Activated CD4-positive, alpha-beta T cell treated with anti-CD3 and anti-CD28 coated beads, Interleukin-2, Interleukin-6, amounts not matched to agents 100 ng/mL and 50 ng/mL, durations not matched to agents 16 hours and 8 hours (primary cell): ENCODE measurements around the gene PPP1R7.

ENCODE experiments used
- DNase-seq: peaks from one replicate; pipeline ENCODE4 v3.0.0-alpha.2; 2020

Gene PPP1R7

DNA sequence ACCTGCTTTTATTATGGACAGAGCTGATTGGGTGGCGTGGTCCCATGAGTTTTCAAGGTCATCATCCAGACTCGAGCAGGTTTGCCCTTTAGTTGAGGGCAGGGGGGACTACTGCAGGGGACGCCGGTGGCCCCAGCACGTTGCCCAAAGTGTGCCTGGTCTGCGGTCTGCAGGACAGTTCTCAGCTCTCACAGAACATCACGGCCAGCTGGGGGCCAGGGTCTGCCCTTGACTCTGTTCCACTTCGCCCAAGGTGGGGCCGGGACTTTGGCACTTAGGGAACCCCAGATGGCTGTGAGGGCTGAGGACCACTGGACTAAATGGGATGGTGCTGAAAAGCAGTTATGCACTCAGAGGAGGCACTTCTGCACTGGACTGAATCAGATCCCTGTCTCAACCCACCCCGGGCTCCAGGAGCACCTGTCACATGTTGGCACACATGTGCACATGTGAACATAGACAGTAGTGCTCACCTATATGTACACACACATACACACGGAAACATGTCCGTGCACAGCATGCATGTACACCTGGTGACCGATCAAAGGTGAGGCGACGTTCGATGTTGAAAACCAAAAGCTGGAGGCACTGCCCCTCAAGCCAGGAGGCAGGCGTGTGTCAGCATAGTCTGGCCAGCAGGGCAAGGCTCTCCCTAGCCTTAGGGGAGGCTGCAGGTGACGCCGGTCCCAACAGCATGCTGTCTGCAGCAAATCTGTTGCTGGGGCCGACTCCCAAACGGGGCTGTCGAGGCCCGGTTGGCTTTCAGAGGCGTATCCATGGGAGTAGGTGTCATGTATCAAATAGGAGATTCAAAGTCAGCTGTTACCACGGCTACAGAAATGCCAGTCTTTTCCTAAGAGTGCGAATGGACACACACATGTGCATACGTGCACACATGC lies 48.4 kb downstream of the PPP1R7 start:
- DNase-seq, result no peak

DNA sequence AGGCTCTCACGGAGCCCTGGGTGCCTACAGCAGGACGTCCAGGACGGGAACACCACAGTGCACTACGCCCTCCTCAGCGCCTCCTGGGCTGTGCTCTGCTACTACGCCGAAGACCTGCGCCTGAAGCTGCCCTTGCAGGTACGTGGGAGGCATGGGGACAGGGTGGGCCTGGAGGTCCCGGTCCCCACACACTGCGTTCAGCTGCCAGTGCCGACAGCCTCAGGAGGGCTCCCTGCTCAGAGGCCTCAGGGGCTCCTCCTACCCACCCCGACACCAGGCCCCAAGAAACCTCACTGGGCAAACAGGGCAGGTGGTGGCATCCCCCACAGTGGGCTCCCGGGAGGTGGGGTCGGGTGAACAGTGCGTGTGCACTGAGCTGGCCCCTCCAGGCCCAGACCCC lies 49.0 kb downstream of the PPP1R7 start:
- DNase-seq, result no peak

DNA sequence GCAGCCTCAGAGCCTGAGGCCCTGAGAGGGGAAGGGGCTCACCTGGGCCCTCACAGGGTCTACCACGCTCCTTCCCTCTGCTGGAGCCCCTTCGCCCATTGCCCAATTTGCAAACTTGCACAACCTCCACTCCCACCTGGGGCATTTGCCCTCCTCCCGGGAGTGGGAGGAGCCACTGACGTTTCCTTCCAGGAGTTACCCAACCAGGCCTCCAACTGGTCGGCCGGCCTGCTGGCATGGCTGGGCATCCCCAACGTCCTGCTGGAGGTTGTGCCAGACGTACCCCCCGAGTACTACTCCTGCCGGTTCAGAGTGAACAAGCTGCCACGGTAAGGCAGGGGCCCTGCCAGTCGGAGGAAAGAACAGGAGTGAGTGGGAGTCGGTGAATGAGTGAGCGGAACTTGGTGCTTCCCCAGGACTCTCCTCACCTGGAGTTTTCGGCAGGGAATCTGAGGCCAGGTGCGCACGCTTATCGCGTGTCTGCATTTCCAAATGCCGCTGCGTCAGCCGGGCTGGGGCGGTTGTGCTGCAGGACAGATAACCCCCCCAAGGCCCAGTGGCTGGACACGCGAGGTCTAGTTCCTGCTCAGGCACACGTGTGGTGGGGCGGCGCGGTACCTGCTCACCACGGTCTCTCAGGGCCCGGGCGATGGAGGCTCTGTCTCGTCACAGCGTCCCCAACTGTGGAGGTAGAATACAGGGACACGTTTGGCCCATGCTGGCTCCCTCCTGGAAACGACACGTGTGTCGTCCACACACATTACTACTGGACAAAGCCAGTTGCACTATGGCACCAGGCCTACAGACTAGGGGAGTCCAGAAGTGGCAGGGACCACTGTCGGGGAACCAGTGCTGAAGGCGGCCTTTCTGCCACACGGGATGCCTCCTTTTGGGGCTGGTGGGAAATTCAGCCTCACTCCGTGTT lies 49.9 kb downstream of the PPP1R7 start:
- no peak for DNase-seq

GRCh38 chr2:241200822-241201395 lies 50.6 kb downstream of the PPP1R7 start:
- DNase-seq, result no peak

GRCh38 chr2:241201445-241202267 lies 51.4 kb downstream of the PPP1R7 start:
- DNase-seq, result no peak

- DNase-seq, result no peak
These were observed 52.0 kb downstream of the PPP1R7 start for GRCh38 chr2:241202268-241202585.

DNA sequence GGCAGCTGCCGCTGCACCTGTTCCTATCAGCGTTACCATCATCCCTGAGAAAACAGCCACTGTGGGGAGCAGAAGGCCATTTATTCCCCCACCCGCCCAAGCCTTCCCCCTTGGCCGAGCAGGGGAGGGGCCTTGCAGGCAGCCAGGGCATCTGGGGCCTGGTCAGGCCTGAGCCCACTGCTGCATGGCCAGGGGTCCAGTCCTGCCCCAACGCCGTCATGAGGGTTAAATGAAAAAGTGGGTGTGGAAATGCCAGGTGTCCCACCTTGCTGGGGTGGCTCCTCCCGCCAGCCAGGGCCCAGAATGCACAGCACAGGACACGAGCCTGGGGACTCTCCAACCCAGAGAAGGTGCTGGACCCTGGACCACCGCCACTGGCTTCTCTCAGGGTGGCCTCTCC lies 52.4 kb downstream of the PPP1R7 start:
- no peak for DNase-seq

DNA sequence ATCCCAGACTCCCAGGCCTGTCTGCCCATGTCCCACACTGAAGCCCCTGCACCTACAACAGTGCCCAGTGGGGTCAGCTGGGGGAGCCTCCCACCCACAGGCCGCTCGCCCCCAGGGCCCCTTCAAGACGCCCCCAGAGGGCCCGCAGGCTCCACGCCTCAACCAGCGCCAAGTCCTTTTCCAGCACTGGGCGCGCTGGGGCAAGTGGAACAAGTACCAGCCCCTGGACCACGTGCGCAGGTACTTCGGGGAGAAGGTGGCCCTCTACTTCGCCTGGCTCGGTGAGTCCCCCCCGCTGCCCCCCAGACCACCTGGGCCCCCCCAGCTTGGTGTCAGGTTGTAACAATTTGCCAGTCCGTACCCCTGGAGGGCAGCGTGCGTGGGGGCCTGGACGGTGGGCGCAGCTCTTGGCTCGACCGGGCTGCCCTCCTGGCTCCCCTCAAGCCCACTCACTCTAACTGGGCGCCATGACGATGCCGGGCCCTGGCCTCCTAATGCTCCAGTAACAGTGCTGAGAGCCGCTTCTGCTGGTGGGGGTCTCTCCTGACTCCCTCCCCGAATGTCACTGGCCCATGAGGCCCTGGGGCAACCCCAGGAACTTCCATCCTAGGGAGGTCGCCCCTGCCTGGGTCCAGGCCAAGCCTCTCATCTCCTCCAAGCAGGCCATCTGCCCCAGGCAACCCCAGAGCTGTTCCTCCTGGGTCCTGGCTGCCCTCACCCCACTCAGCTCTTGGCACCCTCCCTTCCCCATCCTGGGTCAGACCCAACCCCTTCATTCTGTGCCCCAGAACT lies 53.1 kb downstream of the PPP1R7 start:
- no peak for DNase-seq

- DNase-seq, result no peak
These were observed 53.7 kb downstream of the PPP1R7 start for GRCh38 chr2:241204010-241204384.

- no peak for DNase-seq
These were observed 54.2 kb downstream of the PPP1R7 start for GRCh38 chr2:241204490-241204889.

- no peak for DNase-seq
These were observed 54.8 kb downstream of the PPP1R7 start for GRCh38 chr2:241205086-241205485.

- no peak for DNase-seq
These were observed 56.9 kb downstream of the PPP1R7 start for GRCh38 chr2:241207151-241207550.

DNA sequence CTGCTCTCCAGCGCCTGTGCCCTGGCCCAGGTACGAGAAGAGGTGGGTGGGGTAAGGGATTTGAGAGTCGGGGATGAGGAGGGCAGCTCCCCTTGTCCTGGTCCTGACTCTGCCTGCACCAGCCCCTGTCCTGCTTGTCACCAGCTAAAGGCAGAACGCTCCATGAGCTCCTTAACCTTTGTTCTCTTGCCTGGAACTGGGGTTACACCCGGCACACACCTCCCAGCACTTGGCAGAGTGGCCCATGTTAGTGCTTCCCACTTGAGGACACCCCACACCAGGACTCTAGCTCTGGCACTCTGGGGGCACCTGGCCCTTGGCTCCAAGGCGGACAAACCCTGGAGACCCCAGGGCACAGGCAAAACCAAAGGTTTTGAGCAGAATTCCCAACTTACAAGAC lies 57.4 kb downstream of the PPP1R7 start:
- DNase-seq, result no peak

GRCh38 chr2:241208058-241208457 lies 57.8 kb downstream of the PPP1R7 start:
- no peak for DNase-seq

DNA sequence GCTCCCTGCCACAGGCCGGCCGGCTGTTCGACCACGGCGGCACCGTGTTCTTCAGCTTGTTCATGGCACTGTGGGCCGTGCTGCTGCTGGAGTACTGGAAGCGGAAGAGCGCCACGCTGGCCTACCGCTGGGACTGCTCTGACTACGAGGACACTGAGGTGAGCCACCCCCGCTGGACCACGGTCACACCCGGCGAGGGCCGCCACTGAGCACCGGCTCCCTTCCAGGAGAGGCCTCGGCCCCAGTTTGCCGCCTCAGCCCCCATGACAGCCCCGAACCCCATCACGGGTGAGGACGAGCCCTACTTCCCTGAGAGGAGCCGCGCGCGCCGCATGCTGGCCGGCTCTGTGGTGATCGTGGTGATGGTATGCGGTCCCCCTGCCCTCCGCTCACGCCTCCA lies 59.0 kb downstream of the PPP1R7 start:
- DNase-seq, result no peak

GRCh38 chr2:241211276-241211675 lies 61.0 kb downstream of the PPP1R7 start:
- no peak for DNase-seq

DNA sequence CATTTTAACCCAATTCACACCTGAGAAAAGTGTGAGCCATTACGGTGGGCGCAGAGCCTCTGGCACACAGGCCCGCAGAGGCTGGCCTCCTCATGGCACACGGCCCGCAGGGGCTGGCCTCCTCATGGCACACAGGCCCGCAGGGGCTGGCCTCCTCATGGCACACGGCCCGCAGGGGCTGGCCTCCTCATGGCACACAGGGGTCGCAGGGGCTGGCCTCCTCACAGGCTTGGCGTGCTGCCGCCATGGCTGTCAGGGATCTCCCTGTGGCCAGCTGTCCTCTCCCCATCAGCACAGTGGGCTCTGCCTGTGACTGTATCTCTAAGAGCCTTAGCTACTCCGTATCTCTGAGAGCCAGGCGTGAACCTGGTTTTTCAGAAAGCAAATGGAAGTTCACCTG lies 62.8 kb downstream of the PPP1R7 start:
- DNase-seq, result no peak

DNA sequence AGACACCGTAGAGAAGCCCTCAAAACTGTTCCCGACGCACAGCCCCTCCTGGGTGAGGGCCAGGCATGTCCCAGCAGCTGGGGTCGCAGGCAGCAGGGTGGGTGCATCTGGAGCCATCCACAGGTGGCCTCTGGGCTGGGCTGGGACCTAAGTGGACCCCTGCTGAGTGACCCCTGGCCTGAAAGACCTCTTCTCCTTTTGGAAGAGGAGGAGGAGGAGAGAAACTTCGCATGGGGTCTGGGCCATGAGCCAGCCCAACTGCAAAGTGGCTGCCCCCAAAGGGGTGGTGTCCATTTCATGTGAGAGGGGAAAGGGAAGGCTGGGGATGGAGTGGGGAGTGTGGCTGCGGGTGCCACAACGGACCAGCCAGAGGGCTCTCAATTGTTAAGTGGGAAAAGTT lies 63.3 kb downstream of the PPP1R7 start:
- DNase-seq, result no peak

DNA sequence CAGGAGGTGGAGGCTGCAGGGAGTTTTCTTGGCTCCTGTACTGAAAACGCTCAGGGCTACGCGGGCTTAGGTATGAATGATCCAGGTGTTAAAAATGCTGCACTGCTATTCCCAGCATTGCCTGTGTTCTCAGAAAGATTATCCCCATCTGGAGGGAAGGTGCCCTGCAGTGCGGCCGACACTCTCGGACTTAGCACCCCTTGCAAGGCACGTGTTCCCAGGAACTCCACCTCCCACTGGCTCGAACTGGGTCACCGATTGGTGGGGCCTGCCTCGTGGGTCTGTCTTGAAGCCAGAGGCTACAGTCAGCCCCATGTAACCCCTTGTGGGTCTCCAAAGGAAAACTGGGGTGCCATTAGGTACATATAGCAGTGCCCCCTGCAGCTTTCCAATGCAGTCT lies 63.9 kb downstream of the PPP1R7 start:
- DNase-seq, result no peak

DNA sequence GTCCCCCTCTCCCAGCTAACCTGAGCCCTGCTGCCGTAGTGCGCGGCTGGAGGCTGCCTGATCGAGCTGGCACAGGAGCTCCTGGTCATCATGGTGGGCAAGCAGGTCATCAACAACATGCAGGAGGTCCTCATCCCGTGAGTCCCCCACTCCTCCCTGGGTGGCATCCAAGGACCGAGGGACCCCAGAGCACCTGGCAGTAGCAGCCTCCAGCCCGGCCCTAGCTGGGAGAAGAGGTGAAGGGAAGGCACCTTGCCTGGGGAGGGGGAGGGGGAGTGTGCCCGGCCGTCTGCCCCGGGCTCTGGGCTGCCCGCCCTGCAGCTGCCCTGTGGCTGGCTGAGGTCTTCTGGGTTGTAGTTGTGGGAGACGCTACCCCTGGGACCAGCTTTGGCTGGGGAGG lies 64.5 kb downstream of the PPP1R7 start:
- DNase-seq, result no peak

GRCh38 chr2:241215421-241215820 lies 65.2 kb downstream of the PPP1R7 start:
- no peak for DNase-seq

- DNase-seq, result no peak
These were observed 66.0 kb downstream of the PPP1R7 start for GRCh38 chr2:241216211-241216761.
